HG03432 (cell line): Measurements from ENCODE around the gene SIPA1L3.

ENCODE experiments used
- ATAC-seq: cut with Tn5 transposase; IDR thresholded peaks from one replicate; pipeline ENCODE4 v1.9.1; 2021; ENCODE audit warnings: mild to moderate bottlenecking, moderate library complexity; ENCODE audit not compliant: unreplicated experiment

The SIPA1L3 gene

GRCh38 chr19:38252385-38252784, 345.4 kb downstream of the SIPA1L3 start:
- ATAC-seq, result no peak

DNA sequence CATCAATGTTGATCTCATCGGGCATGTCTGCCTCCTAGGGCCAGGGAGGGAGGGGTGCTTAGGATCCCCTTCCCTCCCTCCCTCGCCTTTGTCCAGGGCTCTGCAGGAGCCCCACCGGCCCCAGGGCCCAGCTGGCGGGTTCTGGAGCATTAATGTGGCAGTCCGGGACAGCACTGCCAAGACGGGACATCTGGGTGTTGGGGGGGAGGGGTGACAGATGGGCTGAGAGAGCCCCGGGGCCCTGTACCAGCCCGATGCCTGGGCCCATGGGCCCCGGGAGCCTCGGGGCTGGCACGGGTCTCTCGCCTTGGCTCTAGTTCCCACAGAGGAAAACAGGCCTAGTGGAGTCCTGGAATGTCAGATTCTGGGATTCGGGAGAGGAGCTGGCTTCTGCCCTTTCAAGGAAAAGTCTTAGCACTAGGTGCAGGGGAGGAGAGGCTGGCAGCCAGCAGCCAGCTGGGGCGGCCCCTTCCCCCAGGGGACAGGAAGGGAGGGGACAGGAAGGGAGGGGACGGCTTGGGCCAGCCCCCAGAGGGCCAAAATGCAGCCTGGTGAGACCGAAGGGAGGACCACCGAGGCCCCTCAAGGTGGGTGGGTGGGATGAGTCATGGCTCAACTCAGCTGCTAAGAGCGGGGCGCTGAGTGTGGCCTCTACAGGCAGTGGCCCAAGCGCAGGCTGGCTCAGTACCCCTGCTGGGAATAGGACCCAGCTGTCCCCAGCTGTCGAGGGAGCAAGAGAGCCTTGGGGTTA, 346.1 kb downstream of the SIPA1L3 start:
- ATAC-seq, result no peak

GRCh38 chr19:38253788-38254187, 346.8 kb downstream of the SIPA1L3 start:
- ATAC-seq, result no peak

GRCh38 chr19:38255383-38256014, 348.5 kb downstream of the SIPA1L3 start:
- no peak for ATAC-seq
